BE2C (cell line): ENCODE data around the gene PRKN.

ENCODE experiments used
- DNase-seq: peaks from one replicate; pipeline ENCODE4 v3.0.0-alpha.2; 2020
- H3K27me3 ChIP-seq: fragments of 250-450 bp; sonication (Bioruptor Pico); 2 replicates; pipeline ENCODE4 v1.5.1; 2020; ENCODE audit warnings: mild to moderate bottlenecking
- H3K36me3 ChIP-seq: fragments of 250-450 bp; sonication (Bioruptor Pico); 2 replicates; pipeline ENCODE4 v1.5.1; 2020; ENCODE audit warnings: mild to moderate bottlenecking
- H3K4me1 ChIP-seq: fragments of 250-450 bp; sonication (Bioruptor Pico); 2 replicates; pipeline ENCODE4 v1.5.1; 2020
- H3K4me3 ChIP-seq: 2 replicates; pipeline ENCODE4 v1.5.1; 2011; ENCODE audit warnings: low read depth, low read length
- H3K9me3 ChIP-seq: fragments of 250-450 bp; sonication (Bioruptor Pico); 2 replicates; pipeline ENCODE4 v1.5.1; 2020
- CTCF ChIP-seq: IDR thresholded peaks from 2 replicates; pipeline ENCODE4 v1.5.1; 2012; ENCODE audit warnings: mild to moderate bottlenecking, low read depth, low read length

Gene PRKN

GRCh38 chr6:161679980-161680538 is 1047.5 kb downstream of the PRKN start:
- no peak overlapping the region for H3K4me3 ChIP-seq
- no peaks in the 10 kb centered on the region for H3K36me3 ChIP-seq
- H3K27me3 ChIP-seq: no peaks in the 10 kb centered on the region
- TF ChIP-seq CTCF: no peak
- H3K4me1 ChIP-seq: no peaks in the 10 kb centered on the region
- H3K9me3 ChIP-seq: no peaks in the 10 kb centered on the region
- DNase-seq: no peak

DNA sequence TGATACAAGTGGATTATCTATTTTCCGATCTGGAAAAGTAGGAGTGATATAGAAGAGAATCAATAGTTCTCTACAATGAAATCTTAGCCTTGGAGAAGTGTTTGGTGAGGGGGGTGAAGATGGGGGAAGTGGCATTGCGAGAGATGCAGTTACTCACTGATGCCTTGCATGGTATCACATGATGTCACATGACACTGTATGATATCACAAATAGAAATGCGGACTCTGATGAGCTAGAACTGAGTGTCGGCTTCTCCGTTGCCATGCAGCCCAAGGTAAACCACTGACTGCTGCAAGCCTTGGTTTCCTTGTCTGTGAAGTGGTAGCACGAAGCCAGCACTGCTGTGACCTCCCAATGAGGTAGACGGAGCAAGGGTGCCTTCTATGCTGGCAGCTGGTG is 1050.4 kb downstream of the PRKN start:
- no peak for DNase-seq
- Histone ChIP-seq H3K4me3 (no peak overlapping the region), H3K4me1 (no peaks in the 10 kb centered on the region), H3K36me3 (no peaks in the 10 kb centered on the region), H3K27me3 (no peaks in the 10 kb centered on the region), H3K9me3 (no peaks in the 10 kb centered on the region)
- TF ChIP-seq CTCF: no peak

- Histone ChIP-seq H3K36me3 (no peaks in the 10 kb centered on the region), H3K9me3 (no peaks in the 10 kb centered on the region), H3K4me3 (no peak overlapping the region), H3K27me3 (no peaks in the 10 kb centered on the region), H3K4me1 (no peaks in the 10 kb centered on the region)
- TF ChIP-seq CTCF: no peak
- no peak for DNase-seq
These were observed 1051.0 kb downstream of the PRKN start for GRCh38 chr6:161676586-161676985.

DNA sequence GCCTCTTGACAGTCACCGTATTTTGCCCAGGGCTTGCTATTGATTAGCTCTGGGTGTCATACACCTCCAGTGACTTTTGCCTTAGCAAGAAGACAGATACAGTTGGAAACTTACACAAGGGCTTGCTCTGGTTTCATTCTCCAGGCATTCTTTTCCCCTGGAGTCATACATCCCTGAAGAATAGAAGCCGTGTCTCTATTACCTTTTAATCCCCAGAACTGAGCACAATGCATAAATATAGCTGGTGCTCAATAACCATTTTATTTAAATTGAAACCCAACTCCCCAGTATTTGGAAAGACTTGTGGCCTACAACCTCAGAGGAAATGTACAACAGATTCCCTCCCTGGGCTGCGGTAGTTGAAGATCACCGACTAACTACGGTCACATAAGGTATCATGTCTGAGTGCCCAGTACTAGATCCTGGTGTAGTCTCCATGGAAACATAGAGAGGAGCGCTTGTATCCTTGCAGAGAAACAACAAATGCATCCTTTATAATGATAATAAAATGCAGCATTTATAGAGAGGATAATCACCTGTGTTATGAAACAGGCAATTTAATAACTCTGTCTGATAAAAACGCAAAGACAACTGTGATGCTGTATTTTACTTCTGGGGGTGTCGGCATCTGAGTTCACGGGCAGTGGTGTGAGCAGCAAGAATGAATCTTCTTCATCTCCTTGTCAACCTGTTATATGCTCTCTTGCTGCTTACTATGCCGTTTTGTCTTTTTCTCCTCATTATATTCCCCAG is 1052.5 kb downstream of the PRKN start:
- no peaks in the 10 kb centered on the region for H3K36me3 ChIP-seq
- H3K9me3 ChIP-seq: no peaks in the 10 kb centered on the region
- no peaks in the 10 kb centered on the region for H3K27me3 ChIP-seq
- no peaks in the 10 kb centered on the region for H3K4me1 ChIP-seq
- TF ChIP-seq CTCF: no peak
- no peak for DNase-seq
- no peak overlapping the region for H3K4me3 ChIP-seq

- Histone ChIP-seq H3K4me3 (no peak overlapping the region), H3K36me3 (no peaks in the 10 kb centered on the region), H3K9me3 (no peaks in the 10 kb centered on the region), H3K27me3 (no peaks in the 10 kb centered on the region), H3K4me1 (no peaks in the 10 kb centered on the region)
- no peak for DNase-seq
- no peak for TF ChIP-seq CTCF
These were observed 1054.5 kb downstream of the PRKN start for GRCh38 chr6:161673026-161673425.

DNA sequence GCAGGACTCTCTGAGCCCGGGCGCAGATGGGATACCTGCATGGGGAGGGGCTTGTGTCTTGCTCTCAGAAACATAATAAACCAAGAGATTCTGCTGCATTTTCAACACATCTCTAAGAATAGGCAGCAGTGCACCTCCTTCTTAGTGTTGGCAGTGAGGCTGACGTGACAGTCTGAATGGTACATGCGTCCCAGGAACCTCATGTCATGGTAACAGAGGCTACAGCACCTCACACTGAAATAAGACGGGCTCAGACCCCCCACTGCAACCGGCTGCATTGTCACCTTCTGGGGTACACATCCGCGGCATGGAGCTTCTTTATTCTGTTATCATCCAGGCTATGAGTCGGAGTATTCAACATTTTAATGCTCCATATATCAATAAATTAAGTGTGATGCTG is 1056.4 kb downstream of the PRKN start:
- no peak for TF ChIP-seq CTCF
- H3K4me3 ChIP-seq: no peak overlapping the region
- no peaks in the 10 kb centered on the region for H3K27me3 ChIP-seq
- no peak for DNase-seq
- H3K4me1 ChIP-seq: no peaks in the 10 kb centered on the region
- H3K36me3 ChIP-seq: no peaks in the 10 kb centered on the region
- H3K9me3 ChIP-seq: no peaks in the 10 kb centered on the region
